Panc1 (cell line): Measurements from ENCODE around the gene TGIF1. TPM values are rescaled to one million over a fixed set of nuclear protein-coding genes. Genes with fewer than 3 reads are reported as not detected.
A peak's percentile ranks its signal among the peaks of the same experiment; 100 is the strongest.

Source experiments
- ATAC-seq: fragments of 200-7000 bp; cut with Tn5 transposase; 2 replicates; pipeline ENCODE4 v1.9.1; 2020; ENCODE audit warnings: mild to moderate bottlenecking, moderate library complexity
- BruUV-seq: library from RNA; stranded (reverse); fragments of 400-500 nt; replicated peaks from 2 replicates; lab custom pipeline; 2021; lab: Mats Ljungman, UMichigan
- CTCF ChIA-PET: fragments of 300-600 bp; sonication (Branson Sonifier 250); formaldehyde crosslinking; loops from one replicate; lab custom pipeline; 2022; ENCODE audit warnings: antibody characterized with exemption; lab: Charles Lee
- POLR2A ChIA-PET: fragments of 300-600 bp; sonication (Branson Sonifier 250); formaldehyde crosslinking; loops from one replicate; lab custom pipeline; 2022; ENCODE audit warnings: antibody characterized with exemption; lab: Charles Lee
- DNase-seq: peaks from one replicate; pipeline ENCODE4 v3.0.0-alpha.2; 2010; ENCODE audit warnings: low read depth, low spot score
- H3K27ac ChIP-seq: 2 replicates; pipeline ENCODE4 v1.5.1; 2011; ENCODE audit warnings: mild to moderate bottlenecking, low read length, inconsistent platforms
- H3K27me3 ChIP-seq: fragments of 200-500 bp; sonication (Bioruptor generic); 2 replicates; pipeline ENCODE4 v1.6.0; 2014; ENCODE audit warnings: low read length, inconsistent platforms; ENCODE audit not compliant: control insufficient read depth, insufficient read depth
- H3K36me3 ChIP-seq: fragments of 200-500 bp; sonication (Bioruptor generic); 2 replicates; pipeline ENCODE4 v1.5.1; 2014; ENCODE audit warnings: inconsistent platforms, mild to moderate bottlenecking, low read length, moderate library complexity; ENCODE audit not compliant: control insufficient read depth, insufficient read depth
- H3K4me1 ChIP-seq: 2 replicates; pipeline ENCODE4 v1.5.1; 2011; ENCODE audit warnings: inconsistent platforms, mild to moderate bottlenecking, low read length, moderate library complexity; ENCODE audit not compliant: control insufficient read depth, insufficient read depth
- H3K4me3 ChIP-seq, 2 experiments: 2 replicates each; pipeline ENCODE4 v1.5.1; 2011 to 2012; ENCODE audit warnings: low read depth in 2 of 2, low read length in 2 of 2, mild to moderate bottlenecking in 2 of 2, inconsistent platforms in 1 of 2, moderate library complexity in 1 of 2
- H3K9me3 ChIP-seq: fragments of 200-500 bp; sonication (Bioruptor generic); 2 replicates; pipeline ENCODE4 v1.5.1; 2014; ENCODE audit warnings: low read depth, mild to moderate bottlenecking, inconsistent platforms, low read length, moderate library complexity; ENCODE audit not compliant: control insufficient read depth, insufficient read depth
- CTCF ChIP-seq: fragments of 450-650 bp; IDR thresholded peaks from 2 replicates; pipeline ENCODE4 v1.5.1; 2017; ENCODE audit warnings: mild to moderate bottlenecking
- POLR2AphosphoS5 ChIP-seq: IDR thresholded peaks from 2 replicates; pipeline ENCODE4 v1.6.1; 2012; ENCODE audit warnings: mild to moderate bottlenecking, low read depth, low read length, moderate library complexity
- REST ChIP-seq, 2 experiments: IDR thresholded peaks; 2 replicates each; pipeline ENCODE4 v1.6.1; 2011 to 2012; ENCODE audit warnings: low read depth in 2 of 2, control low read depth in 1 of 2, low read length in 1 of 2, mild to moderate bottlenecking in 1 of 2, moderate library complexity in 1 of 2; ENCODE audit not compliant: insufficient read depth in 1 of 2
- SIN3A ChIP-seq: IDR thresholded peaks from 2 replicates; pipeline ENCODE4 v1.6.1; 2012; ENCODE audit warnings: low read depth, mild to moderate bottlenecking, low read length, moderate library complexity, borderline replicate concordance; ENCODE audit not compliant: insufficient read depth
- TCF7L2 ChIP-seq: IDR thresholded peaks from 2 replicates; pipeline ENCODE4 v1.6.1; 2011; ENCODE audit warnings: mild to moderate bottlenecking, low read depth, low read length, inconsistent platforms
- in situ Hi-C: cut with HindIII; loops from 2 replicates; pipeline ENCODE4 v1.10.0; 2016; ENCODE audit warnings: low sequenced_read_pairs, low pct_unique_long_range_greater_than_20kb
- intact Hi-C: fragments of 100-400 bp; cut with micrococcal nuclease; formaldehyde crosslinking; loops from one replicate; pipeline ENCODE4 v1.10.0; 2022; ENCODE audit not compliant: unreplicated experiment
- total RNA-seq: library from RNA; stranded (reverse); gene quantifications from one replicate; pipeline ENCODE4 v1.2.1, GENCODE V29; 2021; ENCODE audit not compliant: unreplicated experiment

Gene TGIF1
- total RNA-seq, 1 experiment from 2014 or later = 171 TPM

GRCh38 chr18:3401669-3402620, 48.0 kb upstream of the TGIF1 start:
- Histone ChIP-seq H3K36me3 (no peaks in the 10 kb centered on the region), H3K27ac (peak overlapping the region; percentile 80; the same call in 1 of the 2 replicates), H3K4me3 (no peak overlapping the region), H3K27me3 (no peaks in the 10 kb centered on the region), H3K9me3 (no peaks in the 10 kb centered on the region), H3K4me1 (peaks cover 5% of the 10 kb centered on the region)
- ATAC-seq (no peak), DNase-seq (no peak)
- TF ChIP-seq POLR2AphosphoS5 (no peak), TCF7L2 (no peak), SIN3A (no peak), CTCF (no peak), REST (IDR thresholded peaks at IDR 0.05; ENCODE audit: insufficient read depth in 1 of 2, low read depth in 2 of 2, low read length in 1 of 2) (no peak)
- no TSS peak for BruUV-seq
- POLR2A ChIA-PET = no interaction called here
- CTCF ChIA-PET = no interaction called here
- in situ Hi-C loops = no loop called here
- intact Hi-C loops = no loop called here

GRCh38 chr18:3402982-3403451, 47.0 kb upstream of the TGIF1 start:
- no peaks in the 10 kb centered on the region for H3K9me3 ChIP-seq
- in situ Hi-C loops (no loop called here), intact Hi-C loops (no loop called here)
- POLR2A ChIA-PET = interaction anchor here (0.6 kb wide), 1 partner anchor 50 kb away, joined by 14 read pairs; no protein-coding TSS in a partner anchor
- H3K4me1 ChIP-seq = peaks cover 5% of the 10 kb centered on the region
- ATAC-seq (peak; percentile 43; the same call in 1 of the 2 replicates), DNase-seq (no peak)
- no peaks in the 10 kb centered on the region for H3K36me3 ChIP-seq
- no peaks in the 10 kb centered on the region for H3K27me3 ChIP-seq
- CTCF ChIA-PET = interaction anchor here (0.7 kb wide), 1 partner anchor 53 kb away, joined by 5 read pairs; no protein-coding TSS in a partner anchor
- peak overlapping the region; percentile 80 for H3K27ac ChIP-seq
- BruUV-seq = no TSS peak
- TF ChIP-seq SIN3A (no peak), REST (IDR thresholded peaks at IDR 0.05; ENCODE audit: insufficient read depth in 1 of 2, low read depth in 2 of 2, low read length in 1 of 2) (no peak), POLR2AphosphoS5 (no peak), CTCF (no peak), TCF7L2 (no peak)
- no peak overlapping the region for H3K4me3 ChIP-seq
